ENCODE measurements around the gene HOXD4. TPM values are rescaled to one million over a fixed set of nuclear protein-coding genes. Genes with fewer than 3 reads are reported as not detected.

Gene HOXD4
- polyA plus RNA-seq (2013, experiment 1 of 2) = 1.2 TPM
- 2.2 TPM for polyA plus RNA-seq (2013, experiment 2 of 2)

DNA sequence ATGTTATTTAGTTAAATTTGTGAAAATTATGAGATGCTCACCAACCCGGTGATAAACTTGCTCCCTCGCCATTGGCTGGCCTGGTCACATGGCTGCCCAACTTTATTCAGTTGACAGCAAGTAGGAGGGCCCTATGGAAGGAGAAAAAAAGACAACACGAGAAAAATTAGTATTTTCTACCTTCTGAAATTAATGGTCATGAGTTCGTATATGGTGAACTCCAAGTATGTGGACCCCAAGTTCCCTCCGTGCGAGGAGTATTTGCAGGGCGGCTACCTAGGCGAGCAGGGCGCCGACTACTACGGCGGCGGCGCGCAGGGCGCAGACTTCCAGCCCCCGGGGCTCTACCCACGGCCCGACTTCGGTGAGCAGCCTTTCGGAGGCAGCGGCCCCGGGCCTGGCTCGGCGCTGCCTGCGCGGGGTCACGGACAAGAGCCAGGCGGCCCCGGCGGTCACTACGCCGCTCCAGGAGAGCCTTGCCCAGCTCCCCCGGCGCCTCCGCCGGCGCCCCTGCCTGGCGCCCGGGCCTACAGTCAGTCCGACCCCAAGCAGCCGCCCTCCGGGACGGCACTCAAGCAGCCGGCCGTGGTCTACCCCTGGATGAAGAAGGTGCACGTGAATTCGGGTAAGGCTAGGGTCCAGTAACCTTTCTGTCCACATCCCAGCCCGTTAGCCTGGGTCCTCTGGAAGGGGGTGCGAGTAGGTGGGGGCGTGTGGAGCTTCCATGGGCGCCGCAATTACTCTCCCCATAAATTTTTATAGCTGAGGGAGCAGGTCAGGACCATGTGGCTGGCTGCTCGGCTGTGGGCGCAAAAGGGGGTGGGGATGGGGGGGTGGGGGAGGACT, at the start of gene HOXD4:
Gene HOXD4 (plus strand): TSS at position 109 of the 846 bp plus-strand sequence. CDS start 84 bp downstream, at position 193.
- Histone ChIP-seq H3K4me3 (ENCODE audit: low read length) (peak within 1 kb of the TSS; percentile 16; the same call in 1 of the 2 replicates), H3K27me3 (ENCODE audit: insufficient read depth, low read length) (peaks cover 100% of the 10 kb centered on the region), H3K4me1 (ENCODE audit: insufficient read depth, low read length) (peaks cover 10% of the 10 kb centered on the region; the same call in 1 of the 2 replicates), H3K27ac (ENCODE audit: low read depth, low read length) (no peak within 1 kb of the TSS), H3K36me3 (ENCODE audit: insufficient read depth, low read length) (no peaks in the 10 kb centered on the region), H3K9ac (ENCODE audit: low read depth, low read length) (no peak within 1 kb of the TSS), H3K9me3 (ENCODE audit: insufficient read depth, low read depth, low read length) (0 out of 2 replicates have a peak, but pooled peaks cover 4% of the 10 kb centered on the region)
- 3% methylated on average over 50 of the region's 55 CpGs for WGBS

DNA sequence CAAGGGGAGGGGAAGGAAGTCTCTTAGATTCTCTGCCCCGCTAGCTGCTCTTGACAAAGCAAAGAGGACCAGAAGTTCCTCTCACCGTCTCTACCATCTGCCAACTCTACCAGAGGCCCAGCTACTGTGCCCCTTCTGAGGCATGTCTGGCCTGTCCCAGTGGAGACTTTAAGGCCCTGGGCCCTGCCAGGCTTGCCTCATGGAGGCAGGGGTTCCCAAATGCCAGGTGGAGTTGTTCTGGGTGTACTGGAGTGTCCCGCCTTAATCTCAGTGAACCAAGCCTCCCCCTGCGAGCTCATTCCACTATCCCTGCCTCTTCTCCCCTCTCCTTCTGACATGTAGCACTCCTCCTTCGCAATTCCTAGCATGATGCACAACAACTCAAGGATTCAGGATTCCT, 49.5 kb upstream of the HOXD4 start:
- Histone ChIP-seq H3K9ac (ENCODE audit: low read depth, low read length) (no peak overlapping the region), H3K4me3 (ENCODE audit: low read length) (no peak overlapping the region), H3K36me3 (ENCODE audit: insufficient read depth, low read length) (no peaks in the 10 kb centered on the region), H3K27me3 (ENCODE audit: insufficient read depth, low read length) (peaks cover 100% of the 10 kb centered on the region), H3K9me3 (ENCODE audit: insufficient read depth, low read depth, low read length) (no peaks in the 10 kb centered on the region), H3K27ac (ENCODE audit: low read depth, low read length) (no peak overlapping the region), H3K4me1 (ENCODE audit: insufficient read depth, low read length) (peaks cover 12% of the 10 kb centered on the region)
- 34% methylated on average over 5 of the region's 5 CpGs for WGBS

DNA sequence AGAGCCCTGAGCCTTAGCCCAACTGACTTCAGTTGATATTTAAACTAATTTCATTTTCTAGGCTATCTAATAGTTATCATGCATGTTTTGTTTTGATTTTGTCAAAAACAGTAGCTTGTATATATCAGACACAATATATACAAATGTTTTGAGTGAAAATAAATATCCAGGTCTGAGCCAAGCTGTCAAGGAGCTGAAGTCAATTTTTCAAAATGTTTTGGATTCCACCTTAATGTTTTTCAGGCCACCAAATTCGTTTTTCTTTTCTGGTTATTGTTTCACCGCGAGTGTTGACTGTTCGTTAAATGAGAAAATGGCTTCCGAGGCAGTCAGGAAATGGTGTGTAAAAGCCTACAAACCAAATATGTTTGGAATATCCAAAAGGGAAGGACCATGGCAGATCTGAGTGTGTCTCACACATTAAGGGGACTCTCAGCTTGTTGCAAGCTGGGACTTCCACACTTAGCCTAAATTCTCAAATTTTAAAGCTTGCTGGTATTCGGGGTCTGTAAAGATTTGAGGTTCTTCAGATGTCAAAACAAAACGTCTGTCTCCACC, 49.0 kb upstream of the HOXD4 start:
- Histone ChIP-seq H3K4me3 (ENCODE audit: low read length) (no peak overlapping the region), H3K9me3 (ENCODE audit: insufficient read depth, low read depth, low read length) (no peaks in the 10 kb centered on the region), H3K36me3 (ENCODE audit: insufficient read depth, low read length) (no peaks in the 10 kb centered on the region), H3K4me1 (ENCODE audit: insufficient read depth, low read length) (peaks cover 13% of the 10 kb centered on the region; the same call in 1 of the 2 replicates), H3K27me3 (ENCODE audit: insufficient read depth, low read length) (peaks cover 100% of the 10 kb centered on the region), H3K27ac (ENCODE audit: low read depth, low read length) (no peak overlapping the region), H3K9ac (ENCODE audit: low read depth, low read length) (no peak overlapping the region)
- WGBS = 24% methylated on average over 7 of the region's 7 CpGs

DNA sequence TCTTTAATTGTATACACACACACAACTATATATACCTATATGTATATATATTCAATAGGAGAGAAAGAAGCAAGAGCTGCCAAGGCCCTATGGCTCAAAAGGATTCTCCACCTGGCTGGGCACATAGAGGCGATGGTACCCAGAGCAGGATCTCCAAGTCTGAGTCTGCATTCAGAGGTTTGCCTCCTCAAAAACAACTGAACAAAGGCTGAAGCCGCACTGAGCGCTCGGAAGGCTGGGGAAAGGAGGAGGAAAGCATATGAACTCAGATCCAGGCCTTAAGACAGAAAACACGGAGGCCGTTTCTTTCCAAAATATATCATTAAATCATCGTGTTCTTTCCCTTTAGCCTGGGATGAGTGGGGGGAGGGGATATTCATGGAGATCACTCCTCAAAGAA, 48.2 kb upstream of the HOXD4 start:
- H3K9ac ChIP-seq (ENCODE audit: low read depth, low read length) = no peak overlapping the region

DNA sequence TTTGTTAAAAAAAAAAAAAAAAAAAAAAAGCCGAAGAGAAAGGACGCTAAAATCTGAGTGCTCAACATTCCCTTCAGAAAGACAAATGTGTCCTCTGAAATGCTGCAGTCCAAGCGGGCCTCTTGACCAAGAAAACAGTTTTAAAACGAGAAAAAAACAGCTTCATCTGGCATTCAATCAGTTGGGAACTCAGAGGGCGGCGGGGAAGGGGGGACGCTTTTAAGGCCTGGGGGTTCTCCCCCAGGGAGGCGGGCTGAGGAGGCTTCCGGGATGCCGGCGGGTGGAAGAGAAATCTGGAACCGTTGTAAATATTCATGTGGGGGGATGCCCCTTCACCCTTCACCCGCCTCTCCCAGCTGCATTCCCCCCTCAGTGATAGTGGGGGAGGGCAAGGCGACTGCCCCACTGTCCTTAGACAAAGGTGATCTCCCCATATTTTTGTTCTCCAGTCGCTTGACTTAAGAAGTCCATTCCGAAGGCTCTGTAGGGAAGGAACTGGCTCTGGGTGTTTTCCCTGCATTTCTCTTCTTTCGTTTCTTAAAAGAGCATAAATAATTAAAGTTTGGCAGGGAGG, 47.5 kb upstream of the HOXD4 start:
- no peaks in the 10 kb centered on the region for H3K9me3 ChIP-seq (ENCODE audit: insufficient read depth, low read depth, low read length)
- H3K27me3 ChIP-seq (ENCODE audit: insufficient read depth, low read length) = peaks cover 99% of the 10 kb centered on the region
- H3K9ac ChIP-seq (ENCODE audit: low read depth, low read length) = no peak overlapping the region
- H3K4me1 ChIP-seq (ENCODE audit: insufficient read depth, low read length) = peaks cover 9% of the 10 kb centered on the region; the same call in 1 of the 2 replicates
- H3K36me3 ChIP-seq (ENCODE audit: insufficient read depth, low read length) = no peaks in the 10 kb centered on the region
- 3% methylated on average over 13 of the region's 17 CpGs for WGBS
- no peak overlapping the region for H3K27ac ChIP-seq (ENCODE audit: low read depth, low read length)
- H3K4me3 ChIP-seq (ENCODE audit: low read length) = no peak overlapping the region

More for the DNA sequence above, 48.2 kb upstream of the HOXD4 start:
- H3K27ac ChIP-seq (ENCODE audit: low read depth, low read length) = no peak overlapping the region
- 2% methylated on average over 4 of the region's 7 CpGs for WGBS
- peaks cover 99% of the 10 kb centered on the region for H3K27me3 ChIP-seq (ENCODE audit: insufficient read depth, low read length)
- no peaks in the 10 kb centered on the region for H3K9me3 ChIP-seq (ENCODE audit: insufficient read depth, low read depth, low read length)
- no peaks in the 10 kb centered on the region for H3K36me3 ChIP-seq (ENCODE audit: insufficient read depth, low read length)
- peaks cover 13% of the 10 kb centered on the region; the same call in 1 of the 2 replicates for H3K4me1 ChIP-seq (ENCODE audit: insufficient read depth, low read length)
- no peak overlapping the region for H3K4me3 ChIP-seq (ENCODE audit: low read length)

DNA sequence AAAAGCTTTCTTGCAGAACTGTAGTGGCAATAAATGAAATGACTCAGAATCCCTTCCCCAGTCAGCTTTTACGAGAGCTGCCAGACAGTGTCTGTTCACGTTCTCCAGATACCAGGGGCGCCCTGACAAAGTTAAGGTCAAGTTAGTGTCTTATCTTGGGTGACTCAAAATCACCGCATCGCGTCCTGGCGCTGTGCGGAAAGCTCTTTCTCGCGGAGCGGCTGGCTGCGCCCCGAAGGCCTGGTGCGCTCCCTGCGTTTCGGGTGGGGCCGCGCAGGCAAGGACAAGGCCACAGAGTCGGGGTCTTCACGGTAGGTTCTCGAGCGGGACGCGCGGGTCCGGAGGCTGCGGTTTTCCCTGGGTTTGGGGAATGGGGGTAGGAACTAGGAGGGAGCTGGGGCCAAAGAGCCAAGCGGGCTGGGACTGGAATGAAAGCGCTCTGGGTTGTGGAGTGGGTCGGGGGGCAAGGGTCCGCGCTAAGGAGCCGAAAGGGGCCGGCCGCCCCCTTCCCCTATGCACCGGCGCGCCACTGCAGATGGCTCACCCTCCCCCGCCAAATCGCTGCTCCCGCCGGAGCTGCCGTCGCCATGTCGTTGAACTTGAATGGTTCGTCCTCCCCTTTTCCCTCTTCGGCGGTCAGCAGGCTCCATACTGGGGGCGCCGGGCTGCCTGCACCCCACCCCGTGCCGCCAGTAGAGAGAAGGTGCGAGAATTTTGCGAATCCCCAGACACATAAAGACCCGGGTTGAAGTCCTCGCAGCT, 46.9 kb upstream of the HOXD4 start:
- peaks cover 7% of the 10 kb centered on the region; the same call in 1 of the 2 replicates for H3K4me1 ChIP-seq (ENCODE audit: insufficient read depth, low read length)
- H3K9me3 ChIP-seq (ENCODE audit: insufficient read depth, low read depth, low read length) = no peaks in the 10 kb centered on the region
- peaks cover 99% of the 10 kb centered on the region for H3K27me3 ChIP-seq (ENCODE audit: insufficient read depth, low read length)
- WGBS = 1% methylated on average over 56 of the region's 56 CpGs
- no peak overlapping the region for H3K27ac ChIP-seq (ENCODE audit: low read depth, low read length)
- H3K36me3 ChIP-seq (ENCODE audit: insufficient read depth, low read length) = no peaks in the 10 kb centered on the region
- no peak overlapping the region for H3K9ac ChIP-seq (ENCODE audit: low read depth, low read length)
- H3K4me3 ChIP-seq (ENCODE audit: low read length) = no peak overlapping the region

DNA sequence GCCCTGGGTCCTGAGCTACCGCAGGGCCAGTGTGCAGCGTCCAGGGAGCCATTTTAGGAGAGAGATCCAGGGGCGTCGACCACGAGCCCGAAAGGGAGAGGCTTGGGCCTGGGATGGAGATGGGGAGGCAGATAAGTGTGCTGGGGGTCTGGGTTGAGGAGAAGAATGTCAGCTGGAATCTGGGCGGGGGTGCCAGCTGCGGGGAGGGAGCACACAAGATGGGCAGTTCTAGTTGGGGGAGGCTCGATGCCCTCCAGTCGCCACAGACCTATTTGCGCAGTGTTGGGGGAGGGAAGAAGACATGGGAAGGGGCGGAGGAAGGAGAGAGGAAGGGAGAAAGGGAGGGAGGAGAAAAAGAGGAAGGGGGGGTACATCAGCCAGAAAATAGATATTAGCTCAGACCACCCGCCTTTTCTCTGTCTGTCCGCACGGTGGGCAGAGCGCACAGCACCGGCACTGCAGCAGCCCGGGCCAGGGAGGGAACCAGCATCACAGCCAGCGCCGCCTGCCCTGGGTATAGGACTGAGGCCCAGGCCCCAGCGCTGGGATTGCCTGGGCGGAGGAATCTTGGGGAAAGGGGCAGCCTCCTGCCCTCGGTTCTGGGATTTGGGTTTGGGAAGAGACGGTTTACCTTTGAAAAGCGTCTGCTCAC, 46.1 kb upstream of the HOXD4 start:
- WGBS = 3% methylated on average over 25 of the region's 25 CpGs
- Histone ChIP-seq H3K36me3 (ENCODE audit: insufficient read depth, low read length) (no peaks in the 10 kb centered on the region), H3K27ac (ENCODE audit: low read depth, low read length) (no peak overlapping the region), H3K27me3 (ENCODE audit: insufficient read depth, low read length) (peaks cover 99% of the 10 kb centered on the region), H3K9ac (ENCODE audit: low read depth, low read length) (no peak overlapping the region), H3K4me1 (ENCODE audit: insufficient read depth, low read length) (peaks cover 7% of the 10 kb centered on the region; the same call in 1 of the 2 replicates), H3K9me3 (ENCODE audit: insufficient read depth, low read depth, low read length) (no peaks in the 10 kb centered on the region), H3K4me3 (ENCODE audit: low read length) (no peak overlapping the region)

DNA sequence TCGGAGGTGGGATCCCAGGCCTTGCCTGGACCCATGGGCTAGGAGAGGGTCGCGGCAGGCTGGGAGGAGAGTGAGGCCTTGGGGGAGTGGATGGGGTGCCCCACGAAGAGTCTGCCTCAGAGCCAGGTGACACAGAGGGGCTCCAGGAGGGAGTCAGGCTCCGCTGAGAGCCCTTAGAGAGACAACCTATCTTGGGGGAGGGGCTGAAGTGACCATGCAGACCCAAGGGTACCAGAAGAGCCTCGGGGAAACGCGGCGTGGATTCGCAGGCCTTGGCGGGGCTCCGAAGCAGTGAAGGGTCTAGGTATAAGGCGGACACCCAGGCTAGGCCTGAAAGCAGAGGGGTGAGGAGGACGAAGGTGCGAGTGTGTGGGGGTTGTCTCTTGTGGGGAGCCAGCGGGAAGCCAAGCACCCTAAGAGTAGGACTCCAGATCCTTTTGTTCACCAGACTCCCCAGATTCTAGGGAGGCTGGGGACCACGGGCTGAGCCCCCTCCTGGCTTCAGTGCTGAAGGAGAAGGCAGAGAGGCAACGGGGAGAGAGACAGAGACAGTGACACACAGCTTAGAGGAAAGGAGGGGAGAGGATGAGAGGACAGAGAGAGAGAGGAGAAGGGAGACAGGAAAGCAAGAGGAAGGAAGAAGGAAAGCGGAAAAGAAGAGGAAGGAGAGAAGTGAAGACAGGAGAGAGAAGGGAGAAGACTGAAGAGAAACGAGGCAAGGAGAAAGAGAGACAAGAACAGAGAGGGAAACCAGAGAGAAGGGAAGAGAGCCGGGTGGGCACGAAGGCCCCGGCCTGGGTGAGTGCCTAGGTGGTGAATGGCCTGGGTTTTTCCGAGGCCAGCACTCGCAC, 45.4 kb upstream of the HOXD4 start:
- WGBS = 2% methylated on average over 25 of the region's 25 CpGs
- no peak overlapping the region for H3K4me3 ChIP-seq (ENCODE audit: low read length)
- no peak overlapping the region for H3K27ac ChIP-seq (ENCODE audit: low read depth, low read length)
- no peak overlapping the region for H3K9ac ChIP-seq (ENCODE audit: low read depth, low read length)
- H3K9me3 ChIP-seq (ENCODE audit: insufficient read depth, low read depth, low read length) = no peaks in the 10 kb centered on the region
- no peaks in the 10 kb centered on the region for H3K36me3 ChIP-seq (ENCODE audit: insufficient read depth, low read length)
- peaks cover 7% of the 10 kb centered on the region; the same call in 1 of the 2 replicates for H3K4me1 ChIP-seq (ENCODE audit: insufficient read depth, low read length)
- peaks cover 99% of the 10 kb centered on the region for H3K27me3 ChIP-seq (ENCODE audit: insufficient read depth, low read length)

DNA sequence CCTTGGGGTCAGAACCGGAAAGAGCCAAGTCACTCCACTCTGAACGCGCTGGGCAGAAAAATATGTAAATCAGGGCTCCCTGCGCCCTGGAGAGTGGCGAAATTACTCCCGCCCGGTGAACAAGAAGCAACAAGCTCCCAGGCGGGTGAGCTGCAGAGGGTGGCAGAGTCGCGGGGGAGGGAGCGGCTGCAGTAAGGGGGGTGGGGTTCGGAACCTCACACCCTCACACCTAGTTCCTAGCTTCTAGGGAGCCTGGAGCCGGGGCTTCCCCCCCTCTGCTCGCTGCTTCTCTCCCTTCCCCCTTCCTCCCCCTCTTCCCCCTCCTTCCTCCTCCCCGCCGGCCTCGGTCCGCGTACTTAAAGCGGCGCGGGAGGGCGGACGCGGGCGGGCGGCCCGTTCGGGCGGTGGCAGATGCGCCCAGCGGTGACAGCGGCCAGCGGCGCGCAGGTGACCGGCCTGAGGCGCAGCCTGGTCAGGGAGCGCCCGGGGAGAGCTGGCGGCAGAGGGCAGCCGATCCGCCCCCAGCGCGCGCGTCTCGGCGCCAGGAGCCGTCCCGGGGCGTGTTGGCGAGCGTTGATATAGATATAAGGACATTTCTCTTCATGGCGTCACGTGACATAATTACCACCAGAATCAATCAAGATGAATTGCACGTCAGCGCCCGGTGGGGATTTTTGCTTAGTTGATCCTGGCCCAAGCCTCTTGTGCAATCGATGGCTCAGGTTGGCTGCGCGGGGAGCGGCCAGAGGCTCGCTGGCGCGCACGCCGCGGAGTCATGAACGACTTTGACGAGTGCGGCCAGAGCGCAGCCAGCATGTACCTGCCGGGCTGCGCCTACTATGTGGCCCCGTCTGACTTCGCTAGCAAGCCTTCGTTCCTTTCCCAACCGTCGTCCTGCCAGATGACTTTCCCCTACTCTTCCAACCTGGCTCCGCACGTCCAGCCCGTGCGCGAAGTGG, 44.5 kb upstream of the HOXD4 start, which contains the start of gene HOXD11:
Gene HOXD11 (plus strand): TSS at position 700 of the 959 bp plus-strand sequence. CDS start 76 bp downstream, at position 776.
- Histone ChIP-seq H3K27ac (ENCODE audit: low read depth, low read length) (no peak within 1 kb of the TSS), H3K36me3 (ENCODE audit: insufficient read depth, low read length) (no peaks in the 10 kb centered on the region), H3K27me3 (ENCODE audit: insufficient read depth, low read length) (peaks cover 99% of the 10 kb centered on the region), H3K9ac (ENCODE audit: low read depth, low read length) (no peak within 1 kb of the TSS), H3K4me3 (ENCODE audit: low read length) (peak within 1 kb of the TSS; percentile 22; the same call in 1 of the 2 replicates), H3K9me3 (ENCODE audit: insufficient read depth, low read depth, low read length) (no peaks in the 10 kb centered on the region), H3K4me1 (ENCODE audit: insufficient read depth, low read length) (peaks cover 7% of the 10 kb centered on the region; the same call in 1 of the 2 replicates)
- WGBS = under 1% methylated on average over 81 of the region's 85 CpGs

Measured in HUES64 (cell line).